ENCODE data around the gene RPS27L.

DNA sequence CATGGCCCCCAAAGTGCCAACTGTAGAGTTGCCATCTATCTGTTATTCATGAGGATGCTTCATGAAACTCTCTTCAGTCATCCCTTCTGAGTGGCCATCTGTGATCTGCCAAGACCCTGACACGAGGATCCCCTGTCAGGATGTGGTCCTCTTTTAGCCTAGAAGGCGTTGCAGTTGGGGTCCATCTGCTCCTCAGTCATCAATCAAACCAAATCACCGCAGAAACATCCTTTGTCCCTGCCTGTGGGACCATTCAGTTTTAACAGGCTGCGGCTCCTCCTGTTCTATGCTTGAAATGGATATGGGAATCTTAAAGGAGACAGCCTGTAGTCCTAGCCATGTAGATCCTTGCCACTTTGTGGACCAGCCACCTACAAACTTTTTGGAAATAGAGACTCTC lies 5.9 kb upstream of the RPS27L start:
- TF ChIP-seq CTCF (IDR thresholded peaks at IDR 0.05) (no peak), POLR2AphosphoS5 (IDR thresholded peaks at IDR 0.05) (no peak)
